HEK293 (cell line): ENCODE measurements around the gene ARHGAP11A.
A peak's percentile ranks its signal among the peaks of the same experiment; 100 is the strongest.

ENCODE experiments used
- CTCF ChIA-PET: fragments of 350-600 bp; formaldehyde crosslinking; extraction: SDS; loops from one replicate; lab custom pipeline; 2021; ENCODE audit warnings: antibody characterized with exemption; lab: Yijun Ruan, JAX
- POLR2A ChIA-PET: fragments of 300-600 bp; formaldehyde crosslinking; extraction: SDS; loops from one replicate; lab custom pipeline; 2020; ENCODE audit warnings: antibody characterized with exemption, inconsistent platforms; lab: Yijun Ruan, JAX
- H3K27ac ChIP-seq: fragments of 200-500 bp; sonication (Bioruptor generic); 2 replicates; pipeline ENCODE4 v1.5.1; 2014; ENCODE audit warnings: low read depth, low read length, control low read depth, inconsistent platforms; ENCODE audit errors: extremely low read depth
- H3K36me3 ChIP-seq, 2 experiments: fragments of 200-500 bp in 1 of 2; sonication (Bioruptor generic) in 1 of 2; 1 replicate in 1 of 2; 2 replicates in 1 of 2; pipeline ENCODE4 v1.5.1; 2014 to 2017; ENCODE audit warnings: inconsistent platforms in 2 of 2, low read length in 2 of 2; ENCODE audit not compliant: control insufficient read depth in 2 of 2, insufficient read depth in 1 of 2
- H3K4me1 ChIP-seq: fragments of 200-500 bp; sonication (Bioruptor generic); 2 replicates; pipeline ENCODE4 v1.5.1; 2014; ENCODE audit warnings: mild to moderate bottlenecking, low read length, inconsistent platforms; ENCODE audit not compliant: control insufficient read depth, insufficient read depth
- H3K4me3 ChIP-seq: 2 replicates; pipeline ENCODE4 v1.5.1; 2011; ENCODE audit warnings: low read depth, mild to moderate bottlenecking, control low read depth, low read length, moderate library complexity
- H3K9me3 ChIP-seq: fragments of 200-500 bp; sonication (Bioruptor generic); 2 replicates; pipeline ENCODE4 v1.5.1; 2014; ENCODE audit warnings: low read depth, low read length, inconsistent platforms; ENCODE audit not compliant: control insufficient read depth, insufficient read depth
- GLI4 ChIP-seq: fragments of 450-650 bp; formaldehyde crosslinking; IDR thresholded peaks from 2 replicates; pipeline ENCODE4 v1.5.1; 2016; ENCODE audit warnings: missing biosample characterization, missing genetic modification characterization
- GLIS1 ChIP-seq: fragments of 450-650 bp; formaldehyde crosslinking; IDR thresholded peaks from 2 replicates; pipeline ENCODE4 v1.5.1; 2016; ENCODE audit warnings: missing biosample characterization, missing genetic modification characterization
- GLIS2 ChIP-seq: fragments of 450-650 bp; formaldehyde crosslinking; IDR thresholded peaks from 2 replicates; pipeline ENCODE4 v1.5.1; 2016; ENCODE audit warnings: missing biosample characterization, missing genetic modification characterization
- IKZF3 ChIP-seq: fragments of 450-650 bp; IDR thresholded peaks from 2 replicates; pipeline ENCODE4 v1.5.0; 2018; ENCODE audit warnings: missing biosample characterization, mild to moderate bottlenecking, missing genetic modification characterization, moderate library complexity
- KLF1 ChIP-seq: fragments of 450-650 bp; formaldehyde crosslinking; IDR thresholded peaks from 2 replicates; pipeline ENCODE4 v1.5.1; 2016; ENCODE audit warnings: missing biosample characterization, missing genetic modification characterization
- KLF7 ChIP-seq: fragments of 450-650 bp; formaldehyde crosslinking; IDR thresholded peaks from 2 replicates; pipeline ENCODE4 v1.5.1; 2016; ENCODE audit warnings: missing biosample characterization, missing genetic modification characterization, borderline replicate concordance
- OSR2 ChIP-seq: fragments of 450-650 bp; formaldehyde crosslinking; IDR thresholded peaks from 2 replicates; pipeline ENCODE4 v1.5.1; 2016; ENCODE audit warnings: missing biosample characterization, missing genetic modification characterization
- PRDM1 ChIP-seq: fragments of 450-650 bp; formaldehyde crosslinking; IDR thresholded peaks from 2 replicates; pipeline ENCODE4; 2016; ENCODE audit warnings: missing biosample characterization, missing genetic modification characterization
- SCRT1 ChIP-seq: fragments of 450-650 bp; formaldehyde crosslinking; IDR thresholded peaks from 2 replicates; pipeline ENCODE4 v1.5.1; 2016; ENCODE audit warnings: missing biosample characterization, missing genetic modification characterization, borderline replicate concordance
- ZBTB7A ChIP-seq: fragments of 450-650 bp; formaldehyde crosslinking; IDR thresholded peaks from 2 replicates; pipeline ENCODE4 v1.5.1; 2016; ENCODE audit warnings: low read depth, missing biosample characterization, missing genetic modification characterization
- ZNF132 ChIP-seq: fragments of 450-650 bp; formaldehyde crosslinking; IDR thresholded peaks from 2 replicates; pipeline ENCODE4 v1.5.1; 2017; ENCODE audit warnings: missing biosample characterization, missing genetic modification characterization, borderline replicate concordance
- ZNF169 ChIP-seq: fragments of 450-650 bp; formaldehyde crosslinking; IDR thresholded peaks from 2 replicates; pipeline ENCODE4 v1.5.1; 2016; ENCODE audit warnings: missing biosample characterization, missing genetic modification characterization
- ZNF335 ChIP-seq: fragments of 450-650 bp; formaldehyde crosslinking; conservative IDR thresholded peaks from 2 replicates; pipeline ENCODE4 v1.5.1; 2016; ENCODE audit warnings: missing biosample characterization, missing genetic modification characterization
- ZNF366 ChIP-seq: fragments of 450-650 bp; formaldehyde crosslinking; conservative IDR thresholded peaks from 2 replicates; pipeline ENCODE4 v1.5.1; 2016; ENCODE audit warnings: missing biosample characterization, missing genetic modification characterization
- ZNF521 ChIP-seq: fragments of 450-650 bp; formaldehyde crosslinking; IDR thresholded peaks from 2 replicates; pipeline ENCODE4 v1.5.1; 2017; ENCODE audit warnings: missing biosample characterization, mild to moderate bottlenecking, missing genetic modification characterization
- ZNF658 ChIP-seq: fragments of 450-650 bp; formaldehyde crosslinking; IDR thresholded peaks from 2 replicates; pipeline ENCODE4; 2016; ENCODE audit warnings: missing biosample characterization, missing genetic modification characterization
- ZNF664 ChIP-seq: fragments of 450-650 bp; formaldehyde crosslinking; IDR thresholded peaks from 2 replicates; pipeline ENCODE4 v1.5.1; 2016; ENCODE audit warnings: missing biosample characterization, missing genetic modification characterization
- ZNF677 ChIP-seq: fragments of 450-650 bp; IDR thresholded peaks from 2 replicates; pipeline ENCODE4 v1.5.0; 2018; ENCODE audit warnings: missing biosample characterization, mild to moderate bottlenecking, missing genetic modification characterization, moderate library complexity
- ZXDB ChIP-seq: fragments of 450-650 bp; formaldehyde crosslinking; IDR thresholded peaks from 2 replicates; pipeline ENCODE4 v1.5.1; 2016; ENCODE audit warnings: missing biosample characterization, missing genetic modification characterization
- TF ChIP-seq, protein P1 (sequence below): fragments of 450-650 bp; formaldehyde crosslinking; IDR thresholded peaks from 2 replicates; pipeline ENCODE4 v1.5.1; 2016; ENCODE audit warnings: missing biosample characterization, missing genetic modification characterization
- TF ChIP-seq, protein P2 (sequence below): fragments of 450-650 bp; formaldehyde crosslinking; IDR thresholded peaks from 2 replicates; pipeline ENCODE4 v1.5.1; 2016; ENCODE audit warnings: missing biosample characterization, missing genetic modification characterization

The ARHGAP11A gene

DNA sequence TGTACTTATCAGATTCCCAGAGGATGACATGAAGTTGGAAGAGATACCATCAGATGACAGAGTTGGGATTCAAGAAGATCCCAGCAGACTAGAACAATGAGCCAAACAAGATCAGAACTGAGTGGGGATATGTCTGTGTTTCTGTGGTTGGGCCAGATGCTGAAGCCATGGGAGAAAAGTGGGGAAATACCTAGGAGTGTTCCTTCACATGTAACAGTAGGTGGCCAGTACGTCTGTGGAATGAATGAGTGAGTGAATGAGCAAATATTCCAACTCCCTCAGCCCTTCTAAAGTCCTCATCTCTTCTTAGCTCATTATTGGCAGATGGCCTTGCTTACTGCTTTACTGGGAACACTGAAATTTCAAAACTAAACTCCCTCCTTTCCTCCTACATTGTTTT lies 70.3 kb downstream of the ARHGAP11A start (continued):
- TF ChIP-seq, protein P1, sequence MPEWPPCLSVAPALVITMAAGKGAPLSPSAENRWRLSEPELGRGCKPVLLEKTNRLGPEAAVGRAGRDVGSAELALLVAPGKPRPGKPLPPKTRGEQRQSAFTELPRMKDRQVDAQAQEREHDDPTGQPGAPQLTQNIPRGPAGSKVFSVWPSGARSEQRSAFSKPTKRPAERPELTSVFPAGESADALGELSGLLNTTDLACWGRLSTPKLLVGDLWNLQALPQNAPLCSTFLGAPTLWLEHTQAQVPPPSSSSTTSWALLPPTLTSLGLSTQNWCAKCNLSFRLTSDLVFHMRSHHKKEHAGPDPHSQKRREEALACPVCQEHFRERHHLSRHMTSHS (tag by site-specific recombination) = no peak
- TF ChIP-seq ZNF677 = no peak
- TF ChIP-seq ZXDB = no peak
- no peak for TF ChIP-seq GLI4 (tag by site-specific recombination)
- no peak for TF ChIP-seq ZBTB7A (tag by site-specific recombination)
- TF ChIP-seq ZNF521 (tag by site-specific recombination) = no peak
- no peak for TF ChIP-seq KLF1 (tag by site-specific recombination)
- no peak for TF ChIP-seq KLF7 (tag by site-specific recombination)
- no peak for TF ChIP-seq IKZF3 (tag by site-specific recombination)
- no peak for TF ChIP-seq GLIS2 (tag by site-specific recombination)
- no peak for TF ChIP-seq PRDM1 (tag by site-specific recombination)
- no peak for TF ChIP-seq ZNF658
- TF ChIP-seq SCRT1 = no peak
- no peak for TF ChIP-seq ZNF366 (tag by site-specific recombination)
- TF ChIP-seq ZNF132 (tag by site-specific recombination) = no peak
- TF ChIP-seq ZNF169 (tag by site-specific recombination) = no peak
- TF ChIP-seq, all 188 proteins: peak for 0

DNA sequence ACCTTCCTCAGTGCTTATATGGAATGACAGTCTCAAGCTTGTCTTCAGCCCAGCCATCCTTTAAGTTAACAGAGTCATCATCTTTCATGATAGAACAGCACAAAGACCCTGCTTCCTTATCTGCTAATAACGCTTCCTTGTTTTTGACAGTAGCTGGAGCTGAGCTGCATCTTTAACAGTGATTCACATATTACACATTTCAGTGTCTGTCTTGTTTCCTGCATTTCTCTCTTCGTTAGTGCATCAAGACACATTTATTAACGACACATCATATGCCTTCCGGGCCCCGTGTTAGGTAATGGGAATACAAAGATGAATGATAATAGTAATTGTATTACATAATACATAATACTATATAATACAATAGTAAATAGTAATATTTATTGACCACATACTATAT lies 72.3 kb downstream of the ARHGAP11A start:
- 0 out of 2 replicates have a peak, but pooled peaks cover 2% of the 10 kb centered on the region for H3K4me1 ChIP-seq
- no peaks in the 10 kb centered on the region for H3K9me3 ChIP-seq
- H3K36me3 ChIP-seq = no peaks in the 10 kb centered on the region
- no peak overlapping the region for H3K4me3 ChIP-seq
- no peak overlapping the region for H3K27ac ChIP-seq
- no peak for TF ChIP-seq ZNF664 (tag by site-specific recombination)
- CTCF ChIA-PET = interaction anchor here (0.7 to 0.8 kb wide), 2 partner anchors 11 to 36 kb away, joined by 3 read pairs; no protein-coding TSS in a partner anchor
- POLR2A ChIA-PET = no interaction called here

DNA sequence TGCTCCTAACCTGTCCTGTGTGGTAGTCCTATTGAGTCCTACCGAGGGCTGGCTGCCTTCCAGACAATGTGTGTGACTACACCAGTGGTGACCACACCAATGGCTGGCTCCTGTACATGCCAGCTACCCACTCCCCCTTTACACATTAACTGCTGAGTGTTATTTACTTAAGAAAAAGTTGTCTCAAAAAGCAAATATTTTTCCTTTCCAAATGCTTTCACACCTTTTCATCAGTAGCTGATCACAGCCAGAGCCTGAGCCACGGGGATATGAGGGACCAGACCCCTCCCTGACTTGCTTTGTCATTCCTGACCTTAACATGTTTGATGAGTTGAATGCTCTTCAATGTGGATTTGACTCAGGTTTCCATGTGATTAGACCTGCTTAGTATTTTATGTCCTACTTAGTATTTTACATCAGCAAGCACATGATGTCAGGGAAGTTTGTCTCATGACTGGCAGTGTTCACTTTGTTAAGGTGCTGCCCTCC lies 72.9 kb downstream of the ARHGAP11A start:
- POLR2A ChIA-PET = no interaction called here
- Histone ChIP-seq H3K36me3 (no peaks in the 10 kb centered on the region), H3K9me3 (no peaks in the 10 kb centered on the region), H3K27ac (no peak overlapping the region), H3K4me1 (0 out of 2 replicates have a peak, but pooled peaks cover 2% of the 10 kb centered on the region), H3K4me3 (no peak overlapping the region)
- TF ChIP-seq OSR2 (peak; percentile 44), GLIS1 (peak; percentile 30; the same call in 1 of the 2 replicates), ZNF335 (tag by site-specific recombination) (peak; percentile 48)
- TF ChIP-seq, protein P2, sequence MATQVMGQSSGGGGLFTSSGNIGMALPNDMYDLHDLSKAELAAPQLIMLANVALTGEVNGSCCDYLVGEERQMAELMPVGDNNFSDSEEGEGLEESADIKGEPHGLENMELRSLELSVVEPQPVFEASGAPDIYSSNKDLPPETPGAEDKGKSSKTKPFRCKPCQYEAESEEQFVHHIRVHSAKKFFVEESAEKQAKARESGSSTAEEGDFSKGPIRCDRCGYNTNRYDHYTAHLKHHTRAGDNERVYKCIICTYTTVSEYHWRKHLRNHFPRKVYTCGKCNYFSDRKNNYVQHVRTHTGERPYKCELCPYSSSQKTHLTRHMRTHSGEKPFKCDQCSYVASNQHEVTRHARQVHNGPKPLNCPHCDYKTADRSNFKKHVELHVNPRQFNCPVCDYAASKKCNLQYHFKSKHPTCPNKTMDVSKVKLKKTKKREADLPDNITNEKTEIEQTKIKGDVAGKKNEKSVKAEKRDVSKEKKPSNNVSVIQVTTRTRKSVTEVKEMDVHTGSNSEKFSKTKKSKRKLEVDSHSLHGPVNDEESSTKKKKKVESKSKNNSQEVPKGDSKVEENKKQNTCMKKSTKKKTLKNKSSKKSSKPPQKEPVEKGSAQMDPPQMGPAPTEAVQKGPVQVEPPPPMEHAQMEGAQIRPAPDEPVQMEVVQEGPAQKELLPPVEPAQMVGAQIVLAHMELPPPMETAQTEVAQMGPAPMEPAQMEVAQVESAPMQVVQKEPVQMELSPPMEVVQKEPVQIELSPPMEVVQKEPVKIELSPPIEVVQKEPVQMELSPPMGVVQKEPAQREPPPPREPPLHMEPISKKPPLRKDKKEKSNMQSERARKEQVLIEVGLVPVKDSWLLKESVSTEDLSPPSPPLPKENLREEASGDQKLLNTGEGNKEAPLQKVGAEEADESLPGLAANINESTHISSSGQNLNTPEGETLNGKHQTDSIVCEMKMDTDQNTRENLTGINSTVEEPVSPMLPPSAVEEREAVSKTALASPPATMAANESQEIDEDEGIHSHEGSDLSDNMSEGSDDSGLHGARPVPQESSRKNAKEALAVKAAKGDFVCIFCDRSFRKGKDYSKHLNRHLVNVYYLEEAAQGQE = no peak
- CTCF ChIA-PET = interaction anchor here (0.7 kb wide), 1 partner anchor 12 kb away, joined by 3 read pairs; no protein-coding TSS in a partner anchor
